COR-L47 (cell line): Measurements from ENCODE around the gene PCDHGC4.

ENCODE experiments used
- DNase-seq: peaks from one replicate; lab custom pipeline; 2025; lab: John Stamatoyannopoulos, UW

Gene PCDHGC4

GRCh38 chr5:141512911-141513626, 28.2 kb downstream of the PCDHGC4 start:
- peak; percentile 54 for DNase-seq

DNA sequence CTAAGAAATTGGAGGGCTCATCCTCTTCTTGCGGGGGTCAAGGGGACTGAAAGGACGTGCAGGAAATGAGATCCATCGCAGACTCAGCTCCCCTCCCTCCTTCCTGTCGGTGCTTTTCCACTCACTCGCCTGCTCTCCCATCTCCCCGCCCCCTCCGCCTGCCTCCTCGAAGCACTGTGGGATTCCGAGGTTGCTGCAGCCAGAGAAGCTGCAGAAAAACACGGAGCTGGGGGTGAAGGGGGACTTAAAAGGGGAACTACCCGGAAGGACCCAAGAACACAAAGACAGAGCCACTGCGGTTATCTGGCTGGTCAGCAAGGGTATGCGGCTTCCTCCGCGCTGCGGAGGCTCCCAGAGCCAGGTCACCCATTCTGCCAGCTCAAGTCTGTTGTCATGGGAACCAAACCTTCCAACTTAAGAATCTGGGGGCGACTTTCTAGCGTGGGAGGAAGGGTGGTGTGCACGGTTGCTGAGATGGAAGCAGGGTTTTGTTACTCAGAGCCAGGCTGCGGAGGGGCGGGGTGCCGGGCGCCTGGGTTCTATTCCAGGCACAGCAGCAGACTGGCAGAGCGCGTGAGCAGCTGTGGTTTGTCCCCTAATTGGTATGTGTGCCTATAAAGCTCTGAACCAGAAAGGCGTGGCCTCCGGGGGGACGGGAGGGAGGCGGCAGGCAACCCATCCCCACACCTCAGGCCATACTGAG, 28.9 kb downstream of the PCDHGC4 start:
- DNase-seq = peak; percentile 78

DNA sequence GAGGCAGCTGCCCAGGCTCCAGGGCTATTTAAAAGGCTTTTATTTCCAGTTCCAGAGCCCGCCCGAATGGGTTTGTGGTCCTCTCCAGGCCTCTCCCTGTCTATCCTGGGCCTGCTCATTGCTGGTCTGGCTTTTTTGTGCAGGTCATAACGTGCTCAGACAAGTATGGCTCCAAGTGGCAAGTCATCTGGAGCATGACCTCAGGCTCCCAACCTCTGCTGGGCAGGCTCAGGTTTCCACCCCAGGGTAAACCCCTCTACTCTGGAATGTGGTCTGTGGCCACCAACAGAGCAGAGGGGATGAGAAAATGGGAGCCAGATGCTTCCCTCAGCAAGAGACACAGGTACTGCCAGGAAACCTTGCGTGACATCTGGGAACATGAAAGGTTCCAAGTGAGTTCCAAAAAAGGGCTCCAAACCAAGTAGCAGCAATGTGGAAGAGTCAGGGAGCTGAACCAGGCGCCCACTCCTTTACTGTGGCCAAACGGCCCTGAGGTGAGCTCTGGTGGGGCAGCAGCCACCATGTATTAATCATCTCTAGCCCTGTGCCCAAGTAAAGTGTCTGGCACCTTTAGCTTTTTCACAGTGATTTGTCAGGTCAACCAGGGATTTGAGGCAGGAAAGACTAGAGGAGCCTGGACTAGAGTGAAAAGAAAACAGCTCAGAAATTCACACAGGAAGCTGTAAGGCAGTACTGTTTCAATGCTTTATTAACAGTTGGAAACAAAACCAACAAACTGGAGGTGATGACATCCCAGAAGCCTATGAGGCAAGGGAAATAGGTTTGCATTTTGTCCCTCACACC, 29.7 kb downstream of the PCDHGC4 start:
- no peak for DNase-seq

DNA sequence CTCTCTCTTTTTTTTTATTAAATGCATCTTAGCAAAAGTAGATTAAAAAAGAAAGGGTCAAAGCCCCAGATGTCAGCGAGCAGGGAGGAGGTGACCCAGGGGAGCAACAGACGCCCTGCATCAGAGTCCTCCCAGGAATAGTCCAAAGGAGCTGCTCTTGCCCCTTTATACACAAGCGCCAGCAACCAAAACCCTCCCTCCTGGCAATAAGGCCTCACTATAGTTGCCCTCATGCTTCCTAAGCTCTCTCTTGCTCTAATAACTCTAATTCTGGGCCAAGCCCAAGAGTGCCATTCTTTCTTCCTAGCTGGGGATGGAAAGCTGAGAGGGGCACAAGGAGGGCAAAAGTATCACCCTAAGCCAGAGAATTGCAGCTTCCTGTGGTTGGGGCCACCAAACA, 30.3 kb downstream of the PCDHGC4 start:
- DNase-seq = no peak

- no peak for DNase-seq
Observed at GRCh38 chr5:141515946-141516671, 31.3 kb downstream of the PCDHGC4 start.

DNA sequence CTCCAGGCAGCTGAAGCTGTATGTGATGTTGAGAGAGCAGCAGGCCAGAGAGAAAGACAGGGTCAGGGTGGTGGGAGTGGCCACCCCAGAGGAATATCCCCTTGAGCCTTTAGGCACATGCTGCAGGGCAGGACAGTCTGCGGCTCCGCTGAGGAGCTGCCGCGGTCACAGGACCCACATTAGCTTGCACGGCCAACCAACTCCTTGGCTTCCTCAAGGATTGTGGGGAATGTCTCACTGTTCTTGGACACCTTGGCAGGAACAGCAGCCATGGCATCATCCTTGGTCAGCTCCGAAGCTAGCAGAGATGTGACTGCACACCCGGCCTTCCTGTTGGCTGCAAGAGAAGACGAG, 31.8 kb downstream of the PCDHGC4 start:
- no peak for DNase-seq

DNA sequence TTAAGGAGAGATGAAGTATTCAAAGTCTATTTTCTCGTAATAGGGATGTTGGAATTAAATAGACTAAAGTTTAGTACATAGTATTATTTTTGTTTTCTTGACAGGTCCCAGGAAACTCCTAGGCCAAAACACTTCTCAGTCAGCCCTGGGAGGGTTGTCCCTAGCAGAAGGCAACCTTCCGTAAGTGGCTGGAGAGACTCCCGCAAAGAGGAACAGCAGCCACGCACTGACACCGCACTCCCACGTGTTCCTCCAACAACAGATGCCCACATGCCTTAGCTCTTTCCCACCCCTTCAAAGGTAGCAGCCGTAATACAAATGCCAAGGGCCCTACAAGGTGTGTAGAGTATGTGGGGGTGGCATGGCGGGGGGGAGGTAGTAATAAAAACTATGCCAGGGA, 32.5 kb downstream of the PCDHGC4 start:
- no peak for DNase-seq

- no peak for DNase-seq
Observed at GRCh38 chr5:141517880-141518617, 33.2 kb downstream of the PCDHGC4 start.

DNA sequence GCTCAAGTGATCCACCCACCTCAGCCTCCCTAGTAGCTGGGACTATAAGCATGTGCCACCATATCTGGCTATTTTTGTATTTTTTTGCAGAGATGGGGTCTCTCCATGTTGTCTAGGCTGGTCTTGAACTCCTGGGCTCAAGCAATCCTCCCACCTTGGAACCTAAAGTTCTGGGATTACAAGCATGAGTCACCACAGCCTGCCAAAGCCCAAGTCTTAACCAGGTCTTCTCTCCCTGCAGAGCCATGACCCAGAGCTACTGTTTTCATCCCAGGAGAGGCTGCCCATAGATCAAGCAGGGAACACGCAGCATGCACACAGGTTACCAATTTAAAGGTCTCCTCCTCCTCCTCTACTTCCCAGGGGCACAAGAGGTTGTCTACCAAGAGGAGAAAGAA, 33.8 kb downstream of the PCDHGC4 start:
- no peak for DNase-seq

DNA sequence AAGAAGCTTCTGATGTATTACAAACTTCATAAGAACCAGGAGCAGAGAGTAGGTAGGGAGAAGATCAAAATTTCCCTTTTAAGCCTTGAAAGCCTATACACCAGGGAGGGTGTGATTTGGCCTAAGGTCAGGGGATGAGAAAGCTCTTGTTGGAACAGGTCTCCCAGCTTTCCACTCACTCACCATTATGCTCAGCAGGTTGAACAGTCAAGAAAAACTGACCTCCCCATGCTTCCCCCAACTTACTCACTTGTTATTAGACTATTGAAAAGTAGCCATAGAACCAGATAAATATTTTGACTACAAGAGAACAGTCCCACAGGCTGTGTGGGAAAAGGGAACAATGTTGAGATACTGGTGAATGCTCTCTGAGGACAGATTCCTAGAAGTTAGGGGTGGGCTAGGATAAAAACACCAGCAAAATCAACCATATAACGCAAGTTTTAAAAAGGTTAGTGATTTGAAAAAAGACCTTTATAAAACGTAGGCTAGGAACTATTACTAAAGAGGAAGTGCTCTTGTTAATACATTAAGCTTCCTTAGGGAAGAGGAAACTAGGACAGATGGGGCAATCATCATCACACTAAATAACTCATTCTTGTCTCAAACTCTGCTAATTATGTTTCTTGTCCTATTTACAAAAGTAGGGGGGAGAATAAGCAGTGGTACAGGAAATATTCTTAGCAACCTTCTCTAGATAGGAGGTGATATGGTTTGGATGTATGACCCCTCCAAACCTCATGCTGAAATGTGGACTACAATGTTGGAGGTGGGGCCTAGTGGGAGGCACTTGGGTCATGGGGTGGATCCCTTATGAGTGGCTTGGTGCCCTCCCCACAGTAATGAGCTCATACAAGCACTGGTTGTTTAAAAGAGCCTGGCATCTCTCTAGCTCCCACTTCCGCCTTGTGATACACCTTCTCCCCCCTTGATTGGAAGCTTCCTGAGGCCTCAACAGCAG, 35.1 kb downstream of the PCDHGC4 start:
- no peak for DNase-seq

DNA sequence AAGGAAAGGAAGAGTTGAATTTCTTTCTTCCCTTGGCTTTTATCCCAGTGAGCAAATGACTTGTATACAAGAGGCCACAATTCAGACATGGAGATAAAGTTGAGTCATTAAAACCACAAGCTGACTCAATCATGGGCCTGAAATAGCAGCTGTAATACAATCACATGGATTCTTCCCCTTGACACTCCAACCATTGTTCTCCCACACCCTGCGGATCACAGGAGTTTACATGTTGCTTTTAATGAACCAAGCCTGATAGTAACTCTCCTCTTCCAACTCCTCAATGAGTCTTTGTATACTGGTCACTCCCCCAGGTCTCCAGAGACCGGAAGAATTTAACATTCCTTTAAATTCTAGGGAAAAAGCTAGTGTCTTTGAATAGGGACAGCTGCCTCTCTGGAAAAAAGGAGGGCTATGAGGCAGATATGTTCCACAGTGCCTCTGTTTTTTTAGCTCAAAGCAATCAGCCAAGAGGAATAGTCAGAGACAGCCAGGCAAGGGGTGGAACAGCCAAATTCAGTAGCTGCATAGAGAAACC, 36.5 kb downstream of the PCDHGC4 start:
- no peak for DNase-seq

GRCh38 chr5:141522301-141522700, 37.5 kb downstream of the PCDHGC4 start:
- no peak for DNase-seq

DNA sequence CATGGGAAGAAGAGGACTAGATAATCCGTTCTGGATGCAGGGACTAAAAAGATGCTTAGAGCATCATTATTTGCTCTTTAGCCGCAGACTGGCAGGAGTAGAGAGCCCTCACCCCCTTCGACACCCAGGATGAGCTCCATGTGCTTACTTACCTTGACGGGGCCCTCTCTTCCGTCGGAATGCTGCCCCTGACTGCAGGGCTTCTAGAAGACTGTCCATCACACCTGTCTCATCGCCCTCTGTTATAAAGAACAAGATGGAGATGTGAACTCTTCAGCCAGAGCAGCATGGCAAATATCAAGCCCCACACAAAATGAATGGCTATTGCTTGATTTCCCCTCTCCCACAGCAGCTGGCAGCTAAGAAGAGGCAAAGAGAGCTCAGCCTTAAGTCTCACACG, 39.2 kb downstream of the PCDHGC4 start:
- DNase-seq = no peak

GRCh38 chr5:141524604-141525597, 40.1 kb downstream of the PCDHGC4 start:
- DNase-seq = peak; percentile 85

GRCh38 chr5:141525653-141526052, 40.8 kb downstream of the PCDHGC4 start:
- DNase-seq = no peak

GRCh38 chr5:141527426-141527825, 42.6 kb downstream of the PCDHGC4 start:
- no peak for DNase-seq

DNA sequence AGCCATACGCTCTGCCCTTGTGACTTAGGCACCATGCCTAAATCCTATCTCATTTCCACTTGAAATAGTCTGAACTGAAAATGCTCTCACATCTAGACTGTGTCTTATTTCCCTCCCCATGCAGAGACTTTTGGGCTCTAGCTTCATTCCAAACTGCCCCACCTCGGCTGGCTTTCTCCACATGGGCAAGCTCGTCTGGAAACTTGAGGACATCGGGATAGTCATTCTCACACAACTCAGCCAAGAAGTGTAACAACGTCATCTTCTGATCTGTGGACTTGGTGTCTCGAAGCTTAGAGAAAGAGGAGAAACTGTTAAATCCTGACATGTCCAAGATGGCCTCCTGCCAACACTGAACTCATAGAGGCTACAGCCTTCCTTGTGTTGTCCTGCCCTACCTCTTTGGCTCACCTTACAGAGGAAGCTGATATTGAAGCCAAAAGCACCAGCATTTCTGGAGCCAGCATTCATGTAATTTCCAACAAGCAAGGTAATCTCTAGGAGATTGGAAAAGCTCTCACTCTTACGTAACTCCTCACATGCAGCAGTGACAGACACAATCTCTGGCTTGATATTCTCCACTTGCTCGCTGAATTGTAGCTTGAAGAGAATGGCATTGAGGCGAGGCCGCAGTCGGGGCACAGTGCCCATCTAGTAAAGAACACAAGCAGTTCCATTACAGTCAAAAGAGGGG, 43.6 kb downstream of the PCDHGC4 start:
- no peak for DNase-seq

DNA sequence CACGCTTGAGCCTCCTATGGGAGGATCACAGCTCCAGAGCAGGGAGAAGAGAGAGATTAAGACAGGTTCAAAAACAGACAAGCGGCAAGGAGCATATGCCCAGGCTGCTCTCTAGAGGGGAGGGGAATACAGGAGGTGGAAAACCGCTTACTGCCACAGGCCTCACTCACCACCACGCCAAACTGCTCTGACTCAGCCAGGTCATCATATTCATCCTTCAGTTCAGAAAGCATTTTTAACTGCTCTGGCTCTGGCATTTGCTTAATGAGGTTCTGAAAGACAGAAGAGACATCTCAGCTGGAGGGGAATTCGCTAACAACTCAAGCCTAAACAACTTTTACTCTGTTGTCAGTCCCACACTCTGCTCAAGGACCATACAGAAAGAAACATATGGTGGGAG, 44.2 kb downstream of the PCDHGC4 start:
- DNase-seq = no peak
